GM10248 (cell line): Measurements from ENCODE around the gene ARHGAP27.
A peak's percentile ranks its signal among the peaks of the same experiment; 100 is the strongest.

Source experiments
- CTCF ChIA-PET: fragments of 300-600 bp; sonication (Branson Sonifier 250); formaldehyde crosslinking; extraction: SDS; loops from one replicate; lab custom pipeline; 2021; ENCODE audit warnings: antibody characterized with exemption; lab: Yijun Ruan, JAX
- POLR2A ChIA-PET: fragments of 350-650 bp; sonication (Branson Sonifier 250); formaldehyde crosslinking; extraction: SDS; loops from one replicate; lab custom pipeline; 2020; ENCODE audit warnings: antibody characterized with exemption; lab: Yijun Ruan, JAX
- DNase-seq: peaks from one replicate; pipeline ENCODE4 v3.0.0; 2012; ENCODE audit errors: extremely low spot score
- TF ChIP-seq, protein P1 (sequence below): IDR thresholded peaks from 2 replicates; pipeline ENCODE4 v1.5.1; 2012; ENCODE audit warnings: mild to moderate bottlenecking, low read depth; ENCODE audit errors: extremely low read depth, missing control alignments, control extremely low read depth

ARHGAP27 gene

DNA sequence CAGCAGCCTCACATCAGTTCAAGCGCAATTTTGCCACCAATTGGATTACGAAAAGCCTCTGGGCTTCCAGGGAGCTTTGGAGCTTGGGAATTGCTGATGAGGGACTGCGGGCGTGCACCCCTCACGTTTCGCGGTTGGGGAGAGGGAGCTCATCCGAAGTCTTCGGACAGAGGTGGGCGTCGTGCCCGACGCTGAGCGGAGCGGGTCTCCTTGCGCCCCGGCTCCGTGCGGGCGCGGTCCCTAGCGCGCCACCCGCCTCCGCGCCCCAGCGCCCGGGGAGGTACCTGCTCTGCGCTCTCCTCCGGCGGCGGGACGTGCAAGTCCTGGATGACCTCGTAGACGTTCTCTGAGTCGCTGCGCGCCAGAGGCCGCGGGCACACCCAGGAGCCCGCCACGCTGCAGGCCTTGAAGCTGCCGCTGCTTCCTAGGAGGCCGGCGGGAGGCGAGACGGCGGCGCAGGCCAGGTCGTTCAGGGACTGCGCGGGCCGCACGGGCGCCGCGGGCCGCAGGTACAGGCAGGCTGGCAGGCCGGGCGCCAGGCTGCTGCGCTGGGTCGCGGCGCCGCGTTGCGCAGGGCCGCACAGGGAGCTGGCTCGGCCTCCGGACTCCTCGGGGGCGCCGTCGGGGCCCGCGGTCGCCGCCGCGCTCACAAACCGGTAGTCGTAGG lies 3.2 kb downstream of the ARHGAP27 start:
- ChIA-PET CTCF (interaction anchor here (0.7 to 1.7 kb wide), 7 partner anchors 10 to 211 kb away, joined by 3 to 10 read pairs (median 5); no protein-coding TSS in a partner anchor), POLR2A (no interaction called here)
- DNase-seq: no peak
- TF ChIP-seq, protein P1, sequence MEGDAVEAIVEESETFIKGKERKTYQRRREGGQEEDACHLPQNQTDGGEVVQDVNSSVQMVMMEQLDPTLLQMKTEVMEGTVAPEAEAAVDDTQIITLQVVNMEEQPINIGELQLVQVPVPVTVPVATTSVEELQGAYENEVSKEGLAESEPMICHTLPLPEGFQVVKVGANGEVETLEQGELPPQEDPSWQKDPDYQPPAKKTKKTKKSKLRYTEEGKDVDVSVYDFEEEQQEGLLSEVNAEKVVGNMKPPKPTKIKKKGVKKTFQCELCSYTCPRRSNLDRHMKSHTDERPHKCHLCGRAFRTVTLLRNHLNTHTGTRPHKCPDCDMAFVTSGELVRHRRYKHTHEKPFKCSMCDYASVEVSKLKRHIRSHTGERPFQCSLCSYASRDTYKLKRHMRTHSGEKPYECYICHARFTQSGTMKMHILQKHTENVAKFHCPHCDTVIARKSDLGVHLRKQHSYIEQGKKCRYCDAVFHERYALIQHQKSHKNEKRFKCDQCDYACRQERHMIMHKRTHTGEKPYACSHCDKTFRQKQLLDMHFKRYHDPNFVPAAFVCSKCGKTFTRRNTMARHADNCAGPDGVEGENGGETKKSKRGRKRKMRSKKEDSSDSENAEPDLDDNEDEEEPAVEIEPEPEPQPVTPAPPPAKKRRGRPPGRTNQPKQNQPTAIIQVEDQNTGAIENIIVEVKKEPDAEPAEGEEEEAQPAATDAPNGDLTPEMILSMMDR: no peak

DNA sequence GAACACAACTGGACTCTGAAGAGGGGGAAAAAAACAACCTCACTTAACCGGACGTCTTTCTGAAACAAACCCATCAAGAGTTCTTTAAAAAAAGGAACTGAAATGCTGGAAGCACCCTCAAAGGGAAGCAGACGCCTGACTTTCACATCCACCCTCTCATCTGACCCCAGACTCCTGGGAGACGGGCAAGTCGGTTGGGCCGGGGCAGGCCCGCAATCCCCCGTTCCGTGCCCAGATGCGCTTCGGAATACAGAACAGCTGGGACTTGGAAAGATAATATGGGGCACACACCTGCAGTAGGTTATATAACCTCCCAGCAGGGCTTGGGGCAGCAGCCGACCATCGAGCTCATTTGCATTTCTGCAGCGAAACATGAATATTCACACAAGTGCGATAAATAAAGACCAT lies 3.7 kb downstream of the ARHGAP27 start:
- CTCF ChIA-PET: interaction anchor here (0.7 to 4.2 kb wide), 16 partner anchors 10 to 520 kb away, joined by 3 to 28 read pairs (median 4); no protein-coding TSS in a partner anchor
- POLR2A ChIA-PET: no interaction called here
- no peak for DNase-seq
- TF ChIP-seq, protein P1: no peak

DNA sequence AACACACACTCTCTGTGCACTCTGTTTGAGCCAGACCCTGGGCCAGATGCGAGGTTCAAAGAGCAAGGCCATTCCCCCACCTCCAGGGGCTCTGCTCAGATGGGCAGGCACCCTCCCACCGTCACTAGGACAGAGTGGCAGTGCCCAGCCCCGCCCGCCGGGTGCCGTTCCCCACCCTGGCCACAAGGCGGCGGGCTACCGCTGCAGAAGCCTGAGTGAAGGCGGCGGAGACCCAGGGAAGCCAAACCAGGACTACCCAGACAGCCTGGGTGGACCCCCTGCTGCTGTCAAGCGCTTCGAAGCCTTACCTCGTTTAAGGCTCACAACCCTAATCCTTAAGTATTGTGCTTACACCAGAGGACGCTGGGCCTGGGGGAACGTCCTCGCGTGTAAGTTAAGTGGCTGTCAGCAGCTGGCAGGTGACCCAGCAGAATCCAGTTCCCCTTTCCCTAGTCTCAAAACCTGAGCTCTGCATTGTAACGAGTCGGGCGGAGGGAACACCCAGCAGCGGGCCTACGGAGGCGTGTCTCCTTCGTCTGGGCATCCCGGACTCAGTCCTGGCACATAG lies 4.5 kb downstream of the ARHGAP27 start:
- ChIA-PET POLR2A (no interaction called here), CTCF (interaction anchor here (0.7 to 4.2 kb wide), 18 partner anchors 10 to 521 kb away, joined by 3 to 28 read pairs (median 4); no protein-coding TSS in a partner anchor)
- peak; percentile 83 for DNase-seq
- TF ChIP-seq, protein P1: peak; percentile 96

DNA sequence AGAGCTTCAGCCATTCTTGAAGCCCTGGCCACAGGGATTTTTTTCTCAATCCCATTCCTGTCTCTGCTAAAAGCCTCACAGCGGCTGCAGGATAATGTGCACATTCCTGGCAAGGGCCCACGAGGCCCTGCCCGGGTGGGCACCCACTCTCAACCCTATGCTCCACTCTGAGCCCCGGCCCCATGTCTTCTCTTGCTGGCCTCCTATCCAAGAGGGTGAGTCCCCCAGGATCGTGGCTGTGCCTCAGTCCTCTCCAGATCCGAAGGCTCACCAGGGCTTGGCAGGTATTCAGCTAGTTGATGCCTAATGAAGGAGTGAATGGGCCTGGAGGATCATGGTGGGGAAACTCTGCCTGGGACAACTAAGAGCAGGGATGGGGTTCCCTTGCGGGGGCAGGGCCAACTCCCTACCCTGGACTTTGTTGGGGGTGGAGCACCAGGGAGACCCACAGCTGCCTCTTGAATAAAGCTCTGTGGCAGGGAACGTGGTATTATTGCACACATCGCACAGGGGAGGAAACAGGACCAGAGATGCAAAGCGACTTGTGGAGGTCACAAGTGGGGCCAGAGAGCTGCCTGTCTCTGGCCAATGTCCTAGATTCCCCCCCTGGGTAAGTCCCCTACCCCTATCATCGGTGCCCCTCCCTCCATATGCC lies 5.4 kb downstream of the ARHGAP27 start:
- DNase-seq: no peak
- POLR2A ChIA-PET: no interaction called here
- CTCF ChIA-PET: interaction anchor here (0.9 to 4.2 kb wide), 6 partner anchors 13 to 404 kb away, joined by 3 to 28 read pairs (median 6); no protein-coding TSS in a partner anchor
- TF ChIP-seq, protein P1: no peak

DNA sequence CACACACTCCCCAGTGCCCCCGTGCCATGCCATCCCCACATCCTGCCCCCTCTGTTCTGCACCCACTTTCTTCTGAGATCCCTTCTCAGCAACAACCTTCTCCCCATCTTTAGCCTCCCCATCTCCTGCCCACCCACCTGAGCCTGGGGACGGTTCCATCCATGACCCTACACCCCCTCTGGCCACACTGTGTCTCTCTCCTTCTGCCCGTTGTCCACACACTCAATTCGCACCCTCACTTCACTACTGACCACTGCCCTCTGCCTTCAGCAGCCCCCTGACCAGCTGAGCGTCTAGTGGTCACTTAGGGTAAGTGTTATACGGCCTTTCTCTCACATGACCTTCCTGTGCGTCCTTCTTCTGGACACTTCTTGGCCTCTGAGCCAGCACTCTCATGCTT lies 6.1 kb downstream of the ARHGAP27 start:
- DNase-seq: no peak
- POLR2A ChIA-PET: no interaction called here
- CTCF ChIA-PET: interaction anchor here (0.9 to 4.2 kb wide), 7 partner anchors 14 to 405 kb away, joined by 3 to 28 read pairs (median 5); no protein-coding TSS in a partner anchor
- TF ChIP-seq, protein P1: no peak

DNA sequence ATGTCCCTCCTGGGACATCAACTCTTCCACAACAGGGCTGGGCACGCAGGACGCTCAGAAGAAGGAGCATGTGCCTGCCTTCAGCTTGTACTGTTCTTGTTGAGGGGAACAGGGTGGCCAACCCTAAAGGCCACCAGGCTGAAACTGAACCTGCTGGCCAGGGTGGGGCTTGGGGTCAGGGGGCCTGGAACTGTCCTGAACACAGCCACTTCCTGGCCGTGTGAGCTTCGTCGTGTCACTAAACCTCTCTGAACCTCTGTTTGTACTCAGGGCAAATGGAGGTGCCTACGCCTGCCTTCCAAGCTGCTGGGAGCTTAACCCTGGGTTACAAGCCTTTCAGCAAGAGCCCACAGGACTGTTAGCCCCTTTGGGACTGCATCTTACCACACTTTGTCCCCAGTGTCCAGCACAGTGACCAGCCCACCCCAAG lies 6.7 kb downstream of the ARHGAP27 start:
- POLR2A ChIA-PET: no interaction called here
- CTCF ChIA-PET: interaction anchor here (0.9 to 4.2 kb wide), 9 partner anchors 13 to 228 kb away, joined by 3 to 28 read pairs (median 4); no protein-coding TSS in a partner anchor
- DNase-seq: no peak

More for the DNA sequence above, 6.7 kb downstream of the ARHGAP27 start:
- TF ChIP-seq, protein P1: no peak
